ENCODE results near the gene NOS3.

NOS3 gene

DNA sequence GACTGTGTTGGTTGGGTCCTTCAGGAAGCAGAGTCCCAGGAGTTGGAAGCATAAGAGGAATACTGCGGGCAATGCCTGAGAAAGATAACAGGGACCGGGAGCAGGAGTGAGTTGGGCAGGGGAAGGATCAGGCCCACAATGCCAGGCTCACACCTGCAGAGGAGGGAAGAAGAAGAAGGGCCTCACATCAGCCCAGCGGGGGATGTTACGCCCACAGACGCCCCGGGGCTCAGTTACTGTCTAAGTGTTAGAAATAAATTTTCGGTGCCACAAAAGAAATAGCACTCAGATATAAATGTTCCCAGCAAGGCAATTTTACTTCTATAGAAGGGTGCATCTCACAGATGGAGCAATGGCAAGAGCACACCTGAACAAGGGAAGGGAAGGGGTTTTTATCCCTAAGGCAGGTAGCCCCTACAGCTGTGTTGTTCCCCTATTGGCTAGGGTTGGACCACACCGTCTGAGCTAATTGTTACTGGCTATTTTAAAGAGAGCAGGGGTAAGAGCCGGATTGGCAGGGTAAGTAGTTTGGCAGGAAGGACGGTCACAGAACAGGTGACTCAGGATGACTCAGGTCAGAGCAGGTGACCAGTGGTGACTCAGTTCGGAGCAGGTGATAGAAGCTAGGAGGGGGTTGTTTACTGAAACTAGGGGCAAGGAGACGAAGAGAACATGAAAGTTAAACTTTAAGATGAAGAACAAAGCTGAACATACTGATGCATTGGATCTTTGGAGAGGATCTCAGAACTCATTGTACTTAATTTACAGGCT is at the start of gene NOS3:
Gene NOS3 (plus strand): TSS at position 602 of the 771 bp plus-strand sequence. CDS start 2,787 bp downstream, outside the sequence.
- DNase-seq (ENCODE audit: low spot score): no peak

DNA sequence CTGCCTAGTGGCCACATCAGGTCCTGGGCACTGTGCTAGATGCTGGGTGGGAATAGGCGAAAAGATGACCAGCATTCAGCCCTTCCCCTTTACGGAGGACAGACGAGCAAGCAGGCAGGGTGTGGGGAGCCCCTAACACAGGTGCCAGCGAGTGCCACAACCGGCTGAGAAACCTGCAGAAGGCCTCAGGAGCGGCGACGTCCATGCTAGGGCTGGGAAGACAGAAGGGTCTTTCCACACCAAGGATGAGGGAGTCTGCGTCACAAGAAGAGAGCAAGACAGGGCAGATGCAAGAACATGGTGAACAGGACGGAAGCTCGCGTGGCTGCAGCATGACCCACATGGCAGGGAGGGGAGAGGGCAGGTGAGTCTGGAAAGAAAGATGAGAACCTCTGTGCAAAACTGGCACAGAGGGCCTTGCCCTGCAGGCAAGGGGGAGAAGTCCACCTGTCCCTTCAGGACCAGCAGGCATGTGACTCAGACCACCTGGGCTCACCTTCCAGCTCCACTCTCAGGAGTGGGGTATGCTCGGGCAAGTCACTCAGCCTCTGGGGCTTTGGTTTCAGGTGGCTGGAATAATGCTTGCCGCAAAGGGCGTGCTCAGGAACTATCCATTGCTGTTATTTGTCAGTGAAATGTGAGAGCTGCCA is 49.3 kb upstream of the NOS3 start:
- DNase-seq (ENCODE audit: low spot score): no peak

DNA sequence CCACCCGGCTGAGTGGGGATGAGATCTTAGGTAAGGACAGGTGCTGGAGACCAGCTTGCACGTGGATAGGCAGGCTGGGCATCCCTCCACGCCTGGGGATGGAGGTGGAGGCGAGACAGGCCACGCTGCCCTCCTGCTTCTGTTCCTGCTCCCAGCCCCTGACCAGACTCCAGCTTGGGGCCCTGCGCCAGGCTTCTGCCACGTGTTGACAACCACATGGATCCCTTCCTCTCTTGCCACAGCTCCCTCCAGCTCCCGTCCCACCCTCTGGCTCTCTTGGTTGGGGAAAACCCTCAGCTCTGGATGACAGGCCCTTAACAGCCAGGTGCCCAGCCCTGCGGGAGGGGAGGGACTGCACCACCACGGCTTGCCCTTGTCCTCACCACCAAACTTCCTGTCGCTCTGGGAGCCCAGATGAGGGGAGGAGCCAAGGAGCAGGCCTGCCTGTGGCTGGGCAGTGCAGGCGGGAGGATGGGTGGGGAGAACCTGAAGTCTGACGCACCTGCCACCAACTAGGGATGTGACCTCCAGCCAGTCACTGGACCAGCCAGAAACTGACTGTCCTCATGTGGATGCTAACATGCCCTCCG is 48.7 kb upstream of the NOS3 start:
- DNase-seq (ENCODE audit: low spot score): no peak

DNA sequence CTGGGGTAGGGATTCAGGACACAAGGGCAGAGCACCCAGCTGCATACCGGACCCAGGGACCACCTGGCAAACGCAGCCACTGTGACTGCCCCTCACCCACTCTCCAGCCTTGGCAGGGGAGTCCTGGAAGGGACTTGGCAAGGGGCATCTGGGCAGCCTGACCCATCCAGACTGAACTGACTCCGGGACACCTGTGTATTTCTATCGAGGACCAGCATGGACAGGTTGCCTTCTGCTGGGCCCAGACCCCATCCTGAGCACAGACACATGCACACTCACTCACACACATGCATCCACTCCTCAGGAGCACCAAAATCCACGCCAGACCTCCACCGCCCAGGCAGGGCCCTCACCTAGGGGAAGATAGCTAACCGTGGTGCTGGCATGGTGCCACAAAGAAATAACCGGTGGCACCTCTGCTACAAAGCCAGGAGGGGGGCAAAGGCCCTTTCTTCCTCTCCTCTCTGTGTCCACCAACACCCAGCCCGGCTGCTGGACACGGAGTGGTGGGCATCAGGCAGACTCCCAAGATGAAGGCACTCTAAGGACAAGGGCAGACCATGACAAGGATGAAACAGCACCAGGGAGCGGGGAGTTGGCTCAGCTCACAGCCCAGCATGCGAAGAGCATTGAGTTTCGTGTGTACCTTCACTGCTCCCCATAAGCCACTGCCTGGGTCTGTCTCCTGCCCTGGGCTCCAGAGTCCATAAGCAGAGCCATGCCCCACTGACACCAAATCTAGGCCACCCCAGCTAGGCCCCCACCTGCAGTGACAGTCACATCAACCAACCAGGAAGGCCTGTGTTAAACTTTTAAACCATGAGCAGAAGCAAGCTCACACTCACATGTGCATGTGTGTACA is 48.0 kb upstream of the NOS3 start:
- DNase-seq (ENCODE audit: low spot score): no peak

DNA sequence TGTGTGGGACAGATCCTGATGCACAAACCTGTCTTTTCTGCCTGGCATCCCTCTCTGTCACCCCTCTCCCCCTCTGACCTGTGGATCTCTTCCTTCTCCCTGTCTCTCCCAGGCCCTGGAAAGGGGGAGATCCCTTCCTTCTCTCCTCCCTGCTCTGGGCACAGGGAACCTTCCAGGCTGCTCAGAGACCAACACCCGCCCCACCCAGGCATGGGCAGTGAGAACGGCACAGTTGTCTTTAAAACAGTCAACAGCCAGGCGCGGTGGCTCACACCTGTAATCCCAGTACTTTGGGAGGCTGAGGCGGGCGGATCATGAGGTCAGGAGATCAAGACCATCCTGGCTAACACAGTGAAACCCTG is 47.4 kb upstream of the NOS3 start:
- DNase-seq (ENCODE audit: low spot score): no peak

DNA sequence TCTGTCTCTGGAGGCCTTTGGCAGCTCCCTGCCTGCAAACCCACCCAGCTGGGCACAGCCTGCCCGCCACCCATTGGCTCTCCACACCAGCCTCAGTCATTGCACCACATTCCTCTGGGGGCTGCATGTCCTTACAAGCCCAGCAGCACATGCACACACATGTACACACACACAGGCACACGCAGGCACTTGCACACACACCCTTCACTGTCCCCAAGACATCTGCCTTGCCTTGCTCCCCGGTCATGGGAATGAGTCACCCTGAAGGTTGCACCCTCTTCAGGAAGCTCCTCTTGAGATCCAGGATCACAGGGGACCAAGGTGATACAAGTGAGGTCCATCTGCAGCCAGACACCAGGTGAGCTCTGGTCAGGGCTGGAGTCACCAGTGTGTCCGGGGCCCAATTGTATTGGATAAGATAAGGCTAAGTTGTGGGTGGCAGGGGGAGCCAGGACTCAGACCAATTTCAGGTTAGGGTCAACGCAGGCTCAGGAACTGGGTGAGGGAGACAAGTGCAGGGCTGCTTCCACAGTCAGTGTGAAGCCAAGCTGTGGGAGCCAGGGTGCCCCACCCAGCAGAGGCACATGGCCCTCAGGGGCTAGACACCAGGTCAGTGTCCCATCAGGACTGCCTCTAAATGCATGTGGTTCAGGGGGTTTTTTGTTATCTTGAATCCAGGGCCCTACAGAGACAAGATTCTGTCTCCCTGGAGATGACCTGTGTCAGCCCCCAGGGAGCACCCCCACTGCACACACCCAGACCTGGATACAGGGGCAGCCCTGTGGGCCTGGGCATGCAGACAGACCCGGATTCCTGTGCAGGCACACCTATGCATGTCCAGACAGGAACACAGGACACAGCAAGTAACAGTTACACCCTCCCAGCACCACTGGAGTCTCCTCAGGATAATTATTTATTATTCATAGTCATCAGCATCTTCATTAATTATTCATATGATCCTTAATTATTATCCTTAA is 46.5 kb upstream of the NOS3 start:
- no peak for DNase-seq (ENCODE audit: low spot score)

DNA sequence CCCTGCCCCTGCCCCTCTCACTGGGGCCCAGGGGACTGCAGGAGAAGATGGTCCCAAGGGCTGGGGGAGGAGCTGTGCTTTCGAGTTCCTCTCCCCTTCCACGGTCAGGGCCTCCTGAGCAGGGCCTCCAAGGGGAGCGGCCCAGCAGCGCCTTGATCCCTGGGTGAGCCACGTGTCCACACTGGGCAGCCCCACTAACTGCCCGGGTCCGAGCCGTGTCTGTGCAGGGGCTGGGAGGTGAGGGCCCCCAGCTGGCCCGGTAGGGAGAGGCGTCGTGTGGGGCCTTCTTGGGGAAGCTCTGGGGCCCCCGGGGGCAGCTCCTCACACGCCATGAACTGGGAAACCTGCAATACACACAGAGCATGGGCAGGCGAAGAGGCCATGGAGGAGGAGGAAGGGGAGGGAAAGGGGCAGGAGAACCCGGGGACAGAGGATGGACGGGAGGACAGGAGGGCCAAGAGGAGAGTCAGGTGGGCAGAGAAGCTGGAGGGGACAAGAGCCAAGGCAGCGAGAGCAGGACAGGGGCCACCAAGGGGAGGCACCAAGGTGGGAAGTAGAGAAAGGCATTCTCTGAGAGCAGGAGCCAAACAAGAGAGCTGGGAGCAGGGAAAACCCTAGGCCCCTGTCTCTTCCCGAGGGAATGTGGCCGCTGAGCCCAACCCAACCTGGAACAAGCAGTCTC is 45.5 kb upstream of the NOS3 start:
- no peak for DNase-seq (ENCODE audit: low spot score)

DNA sequence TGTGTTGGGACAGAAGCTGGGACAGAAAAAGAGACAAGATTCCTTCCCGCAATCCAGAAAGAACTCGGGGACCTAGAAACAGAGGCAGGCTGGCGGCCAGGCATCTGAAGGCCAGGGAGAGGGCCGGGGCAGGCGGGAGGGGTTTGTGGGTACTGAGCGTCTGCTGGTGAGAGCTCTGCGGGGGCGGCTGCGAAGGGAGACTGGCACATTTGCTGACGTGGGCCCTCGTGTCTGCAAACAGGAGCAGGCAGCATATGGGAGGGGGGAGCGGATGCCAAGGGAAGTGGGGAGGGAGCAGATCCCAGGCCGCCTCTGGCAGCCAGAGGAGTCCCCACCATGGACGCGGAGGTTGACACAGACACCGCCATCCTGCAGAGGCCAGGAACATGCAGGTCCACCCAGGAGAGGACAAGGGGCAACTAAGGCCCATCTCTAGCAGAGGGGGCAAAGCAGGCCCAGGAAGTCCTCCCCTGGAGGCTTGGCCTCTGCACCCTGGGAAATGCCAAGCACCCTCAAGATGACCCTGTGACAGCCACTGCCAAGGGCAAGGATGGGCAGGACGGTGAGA is 44.9 kb upstream of the NOS3 start:
- DNase-seq (ENCODE audit: low spot score): no peak

DNA sequence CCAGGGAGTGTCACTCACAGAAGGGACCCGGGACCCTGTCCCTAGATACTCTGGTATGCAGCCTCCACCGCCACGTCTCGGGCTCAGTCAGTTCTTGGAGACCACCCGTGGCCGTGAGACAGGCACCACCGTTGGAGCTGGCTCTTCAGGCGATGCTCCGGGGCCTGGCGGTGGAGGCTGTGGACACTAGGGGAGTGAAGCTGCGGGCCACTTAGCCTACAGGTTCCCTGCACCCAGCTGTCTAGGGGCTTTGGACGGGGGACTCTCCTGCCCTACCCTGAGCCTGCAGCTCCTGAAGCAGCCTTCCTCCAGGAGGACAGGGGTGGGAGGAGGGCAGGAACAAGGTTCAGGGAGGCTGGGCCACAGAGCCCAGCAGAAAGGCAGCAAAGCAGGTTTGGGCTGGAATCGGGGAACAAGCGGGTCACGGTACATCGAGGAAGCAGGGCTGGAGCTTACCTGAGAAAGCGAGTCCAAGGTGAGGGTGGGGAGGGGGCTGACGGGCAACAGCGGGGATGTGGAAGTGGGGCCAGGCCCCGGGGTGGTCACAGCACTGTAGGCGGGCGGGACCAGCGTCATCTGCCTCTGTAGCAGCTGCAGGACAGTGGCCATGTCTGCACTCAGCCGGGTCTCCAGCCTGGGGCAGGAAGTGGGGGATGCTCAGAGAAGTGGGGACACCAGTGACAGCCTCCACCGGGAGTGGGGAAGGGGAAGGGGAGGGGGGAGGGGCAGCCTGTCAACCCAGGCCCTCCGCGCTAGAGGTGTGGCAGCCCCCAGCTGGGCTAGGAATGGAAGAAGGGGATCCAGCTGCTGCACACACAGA is 44.2 kb upstream of the NOS3 start:
- no peak for DNase-seq (ENCODE audit: low spot score)

DNA sequence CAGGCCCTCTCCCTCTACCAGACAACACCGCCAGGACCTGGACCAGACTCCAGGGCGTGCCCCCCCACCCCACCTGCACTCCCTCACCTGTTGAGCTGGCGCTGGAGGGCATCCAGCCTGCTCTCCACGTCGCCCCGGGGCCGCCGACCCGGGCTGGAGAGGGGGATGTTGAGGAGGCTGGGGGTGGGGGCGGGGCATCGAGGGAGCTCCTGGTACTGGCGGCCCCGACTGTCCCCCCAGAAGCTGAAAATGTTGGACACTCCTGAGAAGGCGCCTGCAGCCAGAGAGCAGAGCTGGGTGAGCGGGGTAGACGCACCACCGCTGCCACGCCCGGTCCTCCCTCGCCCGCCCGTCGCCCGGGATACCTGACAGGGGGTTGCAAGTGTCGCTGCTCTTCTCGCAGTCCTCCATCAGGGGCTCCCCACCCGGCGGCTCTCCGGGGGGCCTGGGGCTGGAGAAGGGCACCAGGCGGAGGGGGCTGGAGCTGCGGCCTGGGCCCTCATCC is 43.5 kb upstream of the NOS3 start:
- DNase-seq (ENCODE audit: low spot score): no peak

DNA sequence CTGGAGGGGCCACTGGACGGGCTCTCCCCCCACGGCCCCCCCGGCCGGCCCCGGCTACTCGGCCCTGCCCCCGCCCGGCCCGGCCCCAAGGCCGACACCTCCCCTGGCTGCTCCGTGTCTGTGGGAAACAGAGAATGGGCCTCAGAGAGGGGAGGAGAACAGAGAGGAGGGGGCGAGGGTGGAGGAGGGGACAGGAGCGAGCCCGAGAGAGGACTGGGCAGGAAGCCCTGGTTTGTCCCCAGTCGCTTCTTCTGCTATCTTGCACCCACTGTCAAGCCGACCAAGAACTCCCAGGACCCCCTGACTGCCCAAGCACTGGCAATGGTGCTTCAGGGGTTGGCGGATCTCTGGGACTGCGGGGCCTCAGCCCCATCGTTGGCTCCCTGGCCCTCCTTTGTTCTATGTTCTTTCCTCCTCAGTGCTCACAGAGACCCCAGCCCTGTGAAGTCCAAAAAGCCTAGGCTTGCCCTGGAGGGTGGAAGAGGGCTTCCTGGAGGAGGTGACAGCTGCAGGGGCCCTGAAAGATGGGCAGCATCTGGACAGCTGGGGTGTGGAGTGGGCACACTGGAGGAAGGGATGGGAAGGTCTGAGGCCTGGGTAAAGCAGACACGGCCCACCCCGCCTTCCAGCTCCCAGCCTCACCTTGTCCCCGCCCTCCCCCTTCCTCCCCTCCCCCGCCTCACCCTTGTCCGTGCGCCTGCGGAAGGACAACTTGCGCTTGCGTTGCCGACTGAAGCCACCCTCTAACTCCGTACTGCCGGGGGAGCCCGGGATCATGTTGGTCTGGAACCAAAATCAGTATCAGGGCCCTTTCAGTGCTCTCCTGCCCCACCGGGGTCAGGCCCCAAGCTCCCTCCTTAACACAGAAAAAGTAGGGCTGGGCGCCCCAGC is 42.8 kb upstream of the NOS3 start:
- DNase-seq (ENCODE audit: low spot score): no peak

DNA sequence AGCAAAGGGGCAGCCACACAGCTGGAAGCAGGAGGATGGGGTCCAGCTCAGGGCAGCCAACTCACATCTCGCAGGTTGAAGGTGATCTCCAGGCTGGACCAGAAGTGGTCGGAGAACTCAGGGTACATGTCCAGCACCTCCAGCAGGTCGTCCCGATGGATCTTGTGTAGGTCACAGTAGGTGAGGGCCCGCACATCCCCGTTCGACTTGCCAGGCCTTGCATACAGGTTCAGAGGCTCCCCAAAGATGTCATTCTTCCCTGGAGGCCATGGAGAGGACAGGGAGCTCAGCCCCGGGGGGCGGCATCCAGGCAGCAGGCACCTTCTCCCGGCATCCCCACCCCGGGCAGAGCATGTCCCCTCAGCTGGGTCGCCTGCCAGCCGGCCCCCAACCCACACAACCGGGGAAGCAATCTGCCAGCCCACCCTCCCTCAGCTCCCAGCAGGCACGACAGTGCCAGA is 42.0 kb upstream of the NOS3 start:
- DNase-seq (ENCODE audit: low spot score): no peak

DNA sequence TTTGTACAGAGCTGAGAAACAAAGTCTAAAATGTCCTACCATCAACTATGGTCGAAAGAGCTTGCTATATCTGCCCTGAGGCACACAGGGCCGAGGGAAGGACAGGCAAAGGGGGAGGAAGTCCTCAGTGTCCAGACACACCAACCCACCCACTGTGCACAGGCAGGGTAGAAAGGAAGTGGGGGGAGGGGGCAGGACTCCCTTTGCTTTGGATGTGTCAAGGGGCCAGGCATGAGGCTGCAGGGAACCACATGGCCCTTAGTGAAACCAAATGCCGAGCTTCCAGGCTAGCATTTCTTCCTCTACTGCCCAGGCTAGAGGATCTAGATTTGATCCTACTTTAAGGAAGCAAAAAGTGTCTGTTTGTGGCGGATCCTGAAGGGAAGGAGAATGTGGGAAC is 41.3 kb upstream of the NOS3 start:
- no peak for DNase-seq (ENCODE audit: low spot score)

DNA sequence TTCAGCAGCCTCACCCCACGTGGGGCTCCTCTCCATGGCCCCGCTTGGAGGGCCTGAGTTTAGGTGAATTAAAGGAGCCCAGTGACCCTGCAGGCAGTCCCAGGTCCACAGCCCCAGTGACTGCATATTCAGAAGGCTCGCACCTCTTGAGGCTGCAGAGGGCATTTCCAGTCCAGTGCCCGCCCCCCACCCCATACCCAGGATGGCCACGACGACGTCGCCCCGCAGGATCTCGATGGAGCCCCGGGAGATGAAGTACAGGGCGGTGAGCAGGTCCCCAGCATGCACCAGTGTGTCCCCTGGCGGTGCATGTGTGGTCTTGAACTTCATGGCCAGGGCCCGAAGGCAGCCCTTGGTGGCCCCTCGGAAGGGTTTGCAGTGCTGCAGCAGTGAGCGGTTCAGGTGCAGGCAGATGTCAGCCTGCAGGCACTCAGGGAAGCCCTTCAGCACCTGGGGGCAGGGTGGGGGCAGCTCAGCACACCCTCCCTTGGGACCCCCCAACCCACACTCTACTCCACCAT is 40.8 kb upstream of the NOS3 start:
- no peak for DNase-seq (ENCODE audit: low spot score)

DNA sequence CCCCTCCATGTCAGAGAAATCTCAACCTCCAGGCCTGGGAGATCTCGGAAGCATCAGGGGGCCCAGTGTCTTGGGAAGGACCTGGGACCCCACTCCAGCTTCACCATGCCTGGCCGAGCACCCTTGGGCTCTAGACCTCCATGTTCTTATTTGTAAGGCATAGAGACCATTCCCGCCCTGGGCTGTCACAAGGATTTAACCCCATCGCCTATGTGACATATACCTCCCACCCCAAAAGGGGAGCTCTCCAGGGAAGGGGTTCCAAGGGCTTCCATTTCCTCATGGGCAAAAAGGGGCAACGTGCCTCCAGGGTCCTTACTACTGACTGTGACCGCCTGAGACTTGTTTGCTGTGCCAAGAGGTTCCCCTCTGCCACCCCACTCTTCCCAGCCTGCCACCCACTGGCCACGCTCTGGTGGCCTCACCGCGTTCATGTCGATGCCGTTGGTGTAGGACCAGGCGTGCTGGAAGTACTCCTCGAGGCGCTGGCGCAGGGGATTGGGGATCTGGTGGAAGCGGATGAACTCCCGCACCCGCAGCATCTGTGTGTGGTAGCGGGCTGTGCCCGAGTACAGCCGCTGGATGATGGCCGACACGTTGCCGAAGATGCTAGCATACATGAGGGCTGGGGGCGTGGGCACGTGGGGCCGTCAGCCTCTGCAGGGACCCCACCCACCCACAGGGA is 40.2 kb upstream of the NOS3 start:
- DNase-seq (ENCODE audit: low spot score): no peak

DNA sequence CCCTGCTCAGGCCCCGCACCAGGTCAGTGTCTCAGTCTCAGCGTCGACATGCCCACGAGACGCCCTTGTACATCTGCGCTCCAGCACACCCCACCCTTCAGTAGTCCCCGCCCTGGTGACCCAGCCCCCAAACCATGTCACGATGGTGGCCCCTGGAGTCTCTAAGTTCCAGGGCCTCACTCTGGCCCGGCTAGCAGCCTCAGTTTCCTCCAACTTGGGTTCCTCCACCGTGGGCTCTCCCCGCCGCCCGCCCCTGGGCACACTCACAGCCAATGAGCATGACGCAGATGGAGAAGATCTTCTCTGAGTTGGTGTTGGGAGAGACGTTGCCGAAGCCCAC is 39.7 kb upstream of the NOS3 start:
- DNase-seq (ENCODE audit: low spot score): no peak

DNA sequence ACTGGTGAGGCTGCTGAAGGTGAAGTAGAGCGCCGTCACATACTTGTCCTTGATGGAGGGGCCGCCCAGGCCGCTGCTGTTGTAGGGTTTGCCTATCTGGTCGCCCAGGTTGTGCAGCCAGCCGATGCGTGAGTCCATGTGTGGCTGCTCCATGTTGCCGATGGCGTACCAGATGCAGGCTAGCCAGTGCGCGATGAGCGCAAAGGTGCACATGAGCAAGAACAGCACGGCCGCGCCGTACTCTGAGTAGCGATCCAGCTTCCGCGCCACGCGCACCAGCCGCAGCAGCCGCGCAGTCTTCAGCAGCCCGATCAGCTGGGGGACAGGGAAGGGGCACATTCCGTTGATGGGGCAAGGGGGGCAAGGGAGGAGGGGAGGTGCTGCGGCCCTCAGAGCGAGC is 39.3 kb upstream of the NOS3 start:
- DNase-seq (ENCODE audit: low spot score): no peak
